OCI-LY1 (cell line): ENCODE results near the gene ZBTB21.

Source experiments
- H2AFZ ChIP-seq: fragments of 200-600 bp; sonication (generic), shearing (Covaris generic); 2 replicates; pipeline ENCODE4 v1.6.0; 2014; ENCODE audit warnings: antibody characterized with exemption, mild to moderate bottlenecking, low read length
- H3F3A ChIP-seq: fragments of 200-600 bp; sonication (generic), shearing (Covaris generic); 2 replicates; pipeline ENCODE4 v1.6.0; 2014; ENCODE audit warnings: mild to moderate bottlenecking, antibody characterized with exemption, low read length, moderate library complexity; ENCODE audit not compliant: insufficient read depth
- H3K27ac ChIP-seq: fragments of 200-600 bp; sonication (generic); 2 replicates; pipeline ENCODE4 v1.5.1; 2014; ENCODE audit warnings: low read length, mixed run types, mild to moderate bottlenecking, low read depth; ENCODE audit not compliant: poor library complexity, severe bottlenecking
- H3K27me3 ChIP-seq: fragments of 200-600 bp; sonication (generic); 2 replicates; pipeline ENCODE4 v1.6.0; 2014; ENCODE audit warnings: antibody characterized with exemption, mild to moderate bottlenecking, low read length, moderate library complexity; ENCODE audit not compliant: insufficient read depth
- H3K36me3 ChIP-seq: fragments of 200-600 bp; sonication (generic); 2 replicates; pipeline ENCODE4 v1.6.1; 2014; ENCODE audit warnings: mild to moderate bottlenecking, antibody characterized with exemption, low read length, moderate library complexity, mixed read lengths; ENCODE audit not compliant: insufficient read depth
- H3K4me1 ChIP-seq: fragments of 200-600 bp; sonication (generic); 2 replicates; pipeline ENCODE4 v1.5.1; 2014; ENCODE audit warnings: mild to moderate bottlenecking, low read length, moderate library complexity; ENCODE audit not compliant: insufficient read depth, severe bottlenecking
- H3K4me2 ChIP-seq: fragments of 200-600 bp; sonication (generic), shearing (Covaris generic); 2 replicates; pipeline ENCODE4 v1.6.1; 2014; ENCODE audit warnings: low read length
- H3K4me3 ChIP-seq: fragments of 200-600 bp; sonication (generic); 2 replicates; pipeline ENCODE4 v1.5.1; 2014; ENCODE audit warnings: low read length, low read depth, mild to moderate bottlenecking, mixed read lengths; ENCODE audit not compliant: poor library complexity, severe bottlenecking
- H3K79me2 ChIP-seq: fragments of 200-600 bp; shearing (Covaris generic); 2 replicates; pipeline ENCODE4 v1.6.1; 2016; ENCODE audit warnings: mixed run types, low read length, mixed read lengths; ENCODE audit not compliant: insufficient read depth
- H3K9ac ChIP-seq: fragments of 200-600 bp; sonication (generic), shearing (Covaris generic); 2 replicates; pipeline ENCODE4 v1.6.1; 2014; ENCODE audit warnings: mild to moderate bottlenecking, low read length, mixed read lengths
- H3K9me2 ChIP-seq: fragments of 200-600 bp; sonication (generic), shearing (Covaris generic); 2 replicates; pipeline ENCODE4 v1.6.1; 2014; ENCODE audit warnings: low read depth, mild to moderate bottlenecking, low read length, mixed read lengths
- H3K9me3 ChIP-seq: fragments of 200-600 bp; shearing (Covaris generic); 2 replicates; pipeline ENCODE4 v1.6.1; 2014; ENCODE audit warnings: low read length, mixed read lengths
- H4K20me1 ChIP-seq: fragments of 200-600 bp; sonication (generic), shearing (Covaris generic); 2 replicates; pipeline ENCODE4 v1.6.0; 2016; ENCODE audit warnings: mild to moderate bottlenecking, low read length; ENCODE audit not compliant: insufficient read depth
- EZH2 ChIP-seq: fragments of 200-600 bp; sonication (generic), shearing (Covaris generic); IDR thresholded peaks from 2 replicates; pipeline ENCODE4 v1.8.0; 2017; ENCODE audit warnings: borderline replicate concordance, mixed run types, mild to moderate bottlenecking, antibody characterized with exemption, low read length, moderate library complexity, mixed read lengths
- TF ChIP-seq, protein P1 (sequence below): fragments of 200-600 bp; sonication (generic), shearing (Covaris generic); IDR thresholded peaks from 2 replicates; pipeline ENCODE4 v1.5.1; 2017; ENCODE audit warnings: mild to moderate bottlenecking, antibody characterized with exemption, low read length, moderate library complexity, mixed read lengths

Gene ZBTB21

GRCh38 chr21:42022906-42023305 lies 12.7 kb upstream of the ZBTB21 start:
- peaks cover 17% of the 10 kb centered on the region for H3K4me1 ChIP-seq
- no peaks in the 10 kb centered on the region for H3K9me3 ChIP-seq
- no peak overlapping the region for H3K4me2 ChIP-seq
- no peak overlapping the region for H3K27ac ChIP-seq
- no peaks in the 10 kb centered on the region for H3F3A ChIP-seq
- H3K4me3 ChIP-seq: no peak overlapping the region
- H3K27me3 ChIP-seq: no peaks in the 10 kb centered on the region
- H3K9ac ChIP-seq: no peak overlapping the region
- no peak for TF ChIP-seq EZH2
- TF ChIP-seq, protein P1, sequence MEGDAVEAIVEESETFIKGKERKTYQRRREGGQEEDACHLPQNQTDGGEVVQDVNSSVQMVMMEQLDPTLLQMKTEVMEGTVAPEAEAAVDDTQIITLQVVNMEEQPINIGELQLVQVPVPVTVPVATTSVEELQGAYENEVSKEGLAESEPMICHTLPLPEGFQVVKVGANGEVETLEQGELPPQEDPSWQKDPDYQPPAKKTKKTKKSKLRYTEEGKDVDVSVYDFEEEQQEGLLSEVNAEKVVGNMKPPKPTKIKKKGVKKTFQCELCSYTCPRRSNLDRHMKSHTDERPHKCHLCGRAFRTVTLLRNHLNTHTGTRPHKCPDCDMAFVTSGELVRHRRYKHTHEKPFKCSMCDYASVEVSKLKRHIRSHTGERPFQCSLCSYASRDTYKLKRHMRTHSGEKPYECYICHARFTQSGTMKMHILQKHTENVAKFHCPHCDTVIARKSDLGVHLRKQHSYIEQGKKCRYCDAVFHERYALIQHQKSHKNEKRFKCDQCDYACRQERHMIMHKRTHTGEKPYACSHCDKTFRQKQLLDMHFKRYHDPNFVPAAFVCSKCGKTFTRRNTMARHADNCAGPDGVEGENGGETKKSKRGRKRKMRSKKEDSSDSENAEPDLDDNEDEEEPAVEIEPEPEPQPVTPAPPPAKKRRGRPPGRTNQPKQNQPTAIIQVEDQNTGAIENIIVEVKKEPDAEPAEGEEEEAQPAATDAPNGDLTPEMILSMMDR: no peak
- H3K9me2 ChIP-seq: no peaks in the 10 kb centered on the region
- no peaks in the 10 kb centered on the region for H3K36me3 ChIP-seq
- no peak overlapping the region for H2AFZ ChIP-seq
- H4K20me1 ChIP-seq: no peaks in the 10 kb centered on the region
- H3K79me2 ChIP-seq: no peaks in the 10 kb centered on the region

GRCh38 chr21:42022091-42022430 lies 11.9 kb upstream of the ZBTB21 start:
- Histone ChIP-seq H3K36me3 (no peaks in the 10 kb centered on the region), H3K9me2 (no peaks in the 10 kb centered on the region), H3K9ac (no peak overlapping the region), H2AFZ (no peak overlapping the region), H3K4me2 (no peak overlapping the region), H3K27me3 (no peaks in the 10 kb centered on the region), H3K4me1 (peaks cover 8% of the 10 kb centered on the region), H3F3A (no peaks in the 10 kb centered on the region), H3K4me3 (no peak overlapping the region), H3K27ac (no peak overlapping the region), H3K9me3 (no peaks in the 10 kb centered on the region), H3K79me2 (no peaks in the 10 kb centered on the region), H4K20me1 (no peaks in the 10 kb centered on the region)
- TF ChIP-seq, protein P1: no peak
- TF ChIP-seq EZH2: no peak

GRCh38 chr21:42021371-42022090 lies 11.4 kb upstream of the ZBTB21 start:
- Histone ChIP-seq H3K9ac (no peak overlapping the region), H3K4me1 (peaks cover 4% of the 10 kb centered on the region), H3K36me3 (no peaks in the 10 kb centered on the region), H3K4me2 (no peak overlapping the region), H3K27me3 (no peaks in the 10 kb centered on the region), H3K9me3 (no peaks in the 10 kb centered on the region), H3K9me2 (no peaks in the 10 kb centered on the region), H3K4me3 (no peak overlapping the region), H3K27ac (no peak overlapping the region), H3F3A (no peaks in the 10 kb centered on the region), H2AFZ (no peak overlapping the region), H3K79me2 (no peaks in the 10 kb centered on the region), H4K20me1 (no peaks in the 10 kb centered on the region)
- TF ChIP-seq, protein P1: no peak
- no peak for TF ChIP-seq EZH2
